ENCODE measurements around the gene SLC26A1.

Gene SLC26A1

DNA sequence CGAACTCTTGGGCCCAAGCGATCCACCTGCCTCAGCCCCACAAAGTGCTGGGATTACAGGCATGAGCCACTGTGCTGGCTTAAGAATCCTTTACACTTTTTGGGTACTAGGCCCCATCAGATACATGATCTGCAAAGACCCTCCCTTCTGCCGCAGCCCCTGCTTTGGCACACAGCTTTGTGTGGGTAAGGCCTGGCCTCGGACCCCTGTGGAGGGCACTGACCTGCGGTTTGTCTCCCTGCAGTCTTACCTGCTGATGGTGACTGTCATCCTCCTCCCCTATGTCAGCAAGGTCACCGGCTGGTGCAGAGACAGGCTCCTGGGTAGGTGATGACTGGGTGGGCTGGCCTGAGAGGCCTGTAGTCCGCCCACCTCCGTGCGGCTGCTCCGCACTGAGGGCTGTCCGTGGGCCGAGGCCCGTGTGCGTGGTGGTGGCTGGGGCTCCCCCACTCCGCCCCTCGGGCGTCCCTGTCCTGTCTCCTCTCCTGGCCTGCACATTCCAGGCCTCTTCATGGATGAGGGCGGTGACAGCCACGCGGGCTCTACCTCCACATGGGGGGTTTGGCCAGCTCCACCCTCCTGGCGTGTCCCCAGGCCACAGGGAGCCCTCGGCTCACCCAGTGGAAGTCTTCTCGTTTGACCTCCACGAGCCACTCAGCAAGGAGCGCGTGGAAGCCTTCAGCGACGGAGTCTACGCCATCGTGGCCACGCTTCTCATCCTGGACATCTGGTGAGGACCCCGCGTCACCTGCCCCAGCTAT, 37.9 kb downstream of the SLC26A1 start:
- no peak for TF ChIP-seq TEAD4 (IDR thresholded peaks at IDR 0.05)
- no peak for TF ChIP-seq EP300 (IDR thresholded peaks at IDR 0.05; ENCODE audit: borderline replicate concordance)
- TF ChIP-seq, protein P1, sequence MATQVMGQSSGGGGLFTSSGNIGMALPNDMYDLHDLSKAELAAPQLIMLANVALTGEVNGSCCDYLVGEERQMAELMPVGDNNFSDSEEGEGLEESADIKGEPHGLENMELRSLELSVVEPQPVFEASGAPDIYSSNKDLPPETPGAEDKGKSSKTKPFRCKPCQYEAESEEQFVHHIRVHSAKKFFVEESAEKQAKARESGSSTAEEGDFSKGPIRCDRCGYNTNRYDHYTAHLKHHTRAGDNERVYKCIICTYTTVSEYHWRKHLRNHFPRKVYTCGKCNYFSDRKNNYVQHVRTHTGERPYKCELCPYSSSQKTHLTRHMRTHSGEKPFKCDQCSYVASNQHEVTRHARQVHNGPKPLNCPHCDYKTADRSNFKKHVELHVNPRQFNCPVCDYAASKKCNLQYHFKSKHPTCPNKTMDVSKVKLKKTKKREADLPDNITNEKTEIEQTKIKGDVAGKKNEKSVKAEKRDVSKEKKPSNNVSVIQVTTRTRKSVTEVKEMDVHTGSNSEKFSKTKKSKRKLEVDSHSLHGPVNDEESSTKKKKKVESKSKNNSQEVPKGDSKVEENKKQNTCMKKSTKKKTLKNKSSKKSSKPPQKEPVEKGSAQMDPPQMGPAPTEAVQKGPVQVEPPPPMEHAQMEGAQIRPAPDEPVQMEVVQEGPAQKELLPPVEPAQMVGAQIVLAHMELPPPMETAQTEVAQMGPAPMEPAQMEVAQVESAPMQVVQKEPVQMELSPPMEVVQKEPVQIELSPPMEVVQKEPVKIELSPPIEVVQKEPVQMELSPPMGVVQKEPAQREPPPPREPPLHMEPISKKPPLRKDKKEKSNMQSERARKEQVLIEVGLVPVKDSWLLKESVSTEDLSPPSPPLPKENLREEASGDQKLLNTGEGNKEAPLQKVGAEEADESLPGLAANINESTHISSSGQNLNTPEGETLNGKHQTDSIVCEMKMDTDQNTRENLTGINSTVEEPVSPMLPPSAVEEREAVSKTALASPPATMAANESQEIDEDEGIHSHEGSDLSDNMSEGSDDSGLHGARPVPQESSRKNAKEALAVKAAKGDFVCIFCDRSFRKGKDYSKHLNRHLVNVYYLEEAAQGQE (IDR thresholded peaks at IDR 0.05; ENCODE audit: low read depth), result no peak
- TF ChIP-seq YY1 (IDR thresholded peaks at IDR 0.05; ENCODE audit: low read depth), result no peak
- TF ChIP-seq TAF1 (IDR thresholded peaks at IDR 0.05; ENCODE audit: low read depth), result no peak
- no peak for TF ChIP-seq FOXM1 (IDR thresholded peaks at IDR 0.05; ENCODE audit: borderline replicate concordance, low read depth)
- TF ChIP-seq, protein P2, sequence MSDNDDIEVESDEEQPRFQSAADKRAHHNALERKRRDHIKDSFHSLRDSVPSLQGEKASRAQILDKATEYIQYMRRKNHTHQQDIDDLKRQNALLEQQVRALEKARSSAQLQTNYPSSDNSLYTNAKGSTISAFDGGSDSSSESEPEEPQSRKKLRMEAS (IDR thresholded peaks at IDR 0.05), result no peak
- TF ChIP-seq CEBPB (IDR thresholded peaks at IDR 0.05), result no peak
- no peak for TF ChIP-seq NFIC (IDR thresholded peaks at IDR 0.05)
- TF ChIP-seq ZBTB7A (IDR thresholded peaks at IDR 0.05; ENCODE audit: low read depth), result no peak
- TF ChIP-seq TCF12 (IDR thresholded peaks at IDR 0.05; ENCODE audit: low read depth), result no peak

GRCh38 chr4:954211-955020, 38.8 kb downstream of the SLC26A1 start:
- TF ChIP-seq CEBPB (IDR thresholded peaks at IDR 0.05), result no peak
- no peak for TF ChIP-seq CREB1 (IDR thresholded peaks at IDR 0.05; ENCODE audit: low read depth)
- TF ChIP-seq ZBTB7A (IDR thresholded peaks at IDR 0.05; ENCODE audit: low read depth), result no peak
- TF ChIP-seq EP300 (IDR thresholded peaks at IDR 0.05; ENCODE audit: borderline replicate concordance), result no peak
- no peak for TF ChIP-seq FOXM1 (IDR thresholded peaks at IDR 0.05; ENCODE audit: borderline replicate concordance, low read depth)
- no peak for TF ChIP-seq RAD21 (IDR thresholded peaks at IDR 0.05; ENCODE audit: low read depth)
- TF ChIP-seq TEAD4 (IDR thresholded peaks at IDR 0.05), result no peak
- TF ChIP-seq, protein P1 (IDR thresholded peaks at IDR 0.05; ENCODE audit: low read depth), result no peak
- TF ChIP-seq, protein P3, sequence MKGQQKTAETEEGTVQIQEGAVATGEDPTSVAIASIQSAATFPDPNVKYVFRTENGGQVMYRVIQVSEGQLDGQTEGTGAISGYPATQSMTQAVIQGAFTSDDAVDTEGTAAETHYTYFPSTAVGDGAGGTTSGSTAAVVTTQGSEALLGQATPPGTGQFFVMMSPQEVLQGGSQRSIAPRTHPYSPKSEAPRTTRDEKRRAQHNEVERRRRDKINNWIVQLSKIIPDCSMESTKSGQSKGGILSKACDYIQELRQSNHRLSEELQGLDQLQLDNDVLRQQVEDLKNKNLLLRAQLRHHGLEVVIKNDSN (IDR thresholded peaks at IDR 0.05), result no peak

DNA sequence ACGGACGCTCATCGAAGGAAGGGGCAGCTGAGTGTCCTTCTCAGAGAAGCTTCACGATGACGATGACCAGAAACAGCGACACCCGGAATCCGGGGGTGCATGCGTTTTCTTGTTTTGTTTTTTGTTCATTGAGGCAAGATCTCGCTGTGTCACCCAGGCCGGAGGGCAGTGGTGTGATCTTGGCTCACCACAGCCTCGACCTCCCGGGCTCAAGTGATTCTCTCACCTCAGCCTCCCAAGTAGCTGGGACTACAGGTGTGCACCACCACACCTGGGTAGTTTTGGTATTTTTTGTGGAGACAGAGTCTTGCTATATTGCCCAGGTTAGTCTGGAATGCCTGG, 39.7 kb downstream of the SLC26A1 start:
- TF ChIP-seq ZBTB7A (IDR thresholded peaks at IDR 0.05; ENCODE audit: low read depth), result no peak
- TF ChIP-seq, protein P2 (IDR thresholded peaks at IDR 0.05), result no peak
- TF ChIP-seq, protein P1 (IDR thresholded peaks at IDR 0.05; ENCODE audit: low read depth), result no peak
- TF ChIP-seq EP300 (IDR thresholded peaks at IDR 0.05; ENCODE audit: borderline replicate concordance), result no peak
- no peak for TF ChIP-seq EGR1 (IDR thresholded peaks at IDR 0.05)
- TF ChIP-seq RAD21 (IDR thresholded peaks at IDR 0.05; ENCODE audit: low read depth), result no peak
- TF ChIP-seq, protein P3 (IDR thresholded peaks at IDR 0.05), result no peak
- no peak for TF ChIP-seq YY1 (IDR thresholded peaks at IDR 0.05; ENCODE audit: low read depth)
- no peak for TF ChIP-seq TAF1 (IDR thresholded peaks at IDR 0.05; ENCODE audit: low read depth)
- no peak for TF ChIP-seq NFIC (IDR thresholded peaks at IDR 0.05)
- no peak for TF ChIP-seq FOXM1 (IDR thresholded peaks at IDR 0.05; ENCODE audit: borderline replicate concordance, low read depth)
- TF ChIP-seq CREB1 (IDR thresholded peaks at IDR 0.05; ENCODE audit: low read depth), result no peak
- no peak for TF ChIP-seq TCF12 (IDR thresholded peaks at IDR 0.05; ENCODE audit: low read depth)
- no peak for TF ChIP-seq TEAD4 (IDR thresholded peaks at IDR 0.05)
- TF ChIP-seq CEBPB (IDR thresholded peaks at IDR 0.05), result no peak

Measured in Ishikawa (cell line).